Gastrocnemius medialis (tissue), 4 donors: Measurements from ENCODE around the gene SCARF1. TPM values are rescaled to one million over a fixed set of nuclear protein-coding genes. Genes with fewer than 3 reads are reported as not detected.
"Not testable (repeated sequence)": the region's sequence is repeated elsewhere in the genome, so short reads cannot be mapped to it uniquely, and the experiment has no call there.

Experiments
- ATAC-seq, 2 donors: fragments of 150-250 bp; one replicate each; pipeline ENCODE4 v1.9.1; 2016
- DNase-seq, 2 donors: peaks; one replicate each; pipeline ENCODE4 v3.0.0-alpha.2; 2019
- H3K27ac ChIP-seq, 4 donors: fragments of 200-600 bp; sonication (generic); 1 replicate in 1 of 4; 2 replicates in 3 of 4; pipeline ENCODE4 v1.5.1; 2016 to 2018; ENCODE audit warnings: mild to moderate bottlenecking in 2 of 4, moderate library complexity in 1 of 4
- H3K27me3 ChIP-seq, 3 donors: fragments of 200-600 bp; sonication (generic) in 2 of 3; 1 replicate in 1 of 3; 2 replicates in 2 of 3; pipeline versions ENCODE4 v1.5.1 to v1.6.0; 2016 to 2019; ENCODE audit warnings: mild to moderate bottlenecking in 1 of 3, moderate library complexity in 1 of 3
- H3K36me3 ChIP-seq, 2 donors: fragments of 200-600 bp; sonication (generic) in 1 of 2; one replicate each; pipeline ENCODE4 v1.5.1; 2017 to 2018
- H3K4me1 ChIP-seq, 2 donors: fragments of 200-600 bp; sonication (generic) in 1 of 2; one replicate each; pipeline ENCODE4 v1.5.1; 2016 to 2017; ENCODE audit warnings: mild to moderate bottlenecking in 2 of 2
- H3K4me3 ChIP-seq, 4 donors: fragments of 200-600 bp; sonication (generic) in 3 of 4; 1 replicate in 1 of 4; 2 replicates in 3 of 4; pipeline ENCODE4 v1.5.1; 2016 to 2019; ENCODE audit warnings: mild to moderate bottlenecking in 2 of 4
- H3K9me3 ChIP-seq, 3 donors: fragments of 200-600 bp; sonication (generic) in 2 of 3; 1 replicate in 1 of 3; 2 replicates in 2 of 3; pipeline ENCODE4 v1.5.1; 2016 to 2019
- POLR2A ChIP-seq, 2 donors: fragments of 450-650 bp; IDR thresholded peaks; one replicate each; pipeline ENCODE4 v1.6.1; 2017; ENCODE audit warnings: antibody characterized with exemption in 2 of 2, mild to moderate bottlenecking in 2 of 2, moderate library complexity in 2 of 2
- in situ Hi-C, 4 donors: fragments of 200-750 bp; cut with MboI; loops; one replicate each; pipeline versions ENCODE4 v1.15.0 to v1.8.0; 2017; ENCODE audit warnings: low sequenced_read_pairs in 4 of 4
- intact Hi-C: fragments of 100-400 bp; cut with DNase I; formaldehyde crosslinking; loops from one replicate; pipeline ENCODE4 v1.15.1; 2023; ENCODE audit warnings: low total_unique reads
- total RNA-seq, 4 donors: library from RNA; depleted of rRNA; stranded (reverse); fragments of >200 nt; gene quantifications; one replicate each; pipeline versions ENCODE4 v1.1.0 to v1.2.3, GENCODE V29; 2016
- TF ChIP-seq, protein P1 (sequence below), 5 experiments: fragments of 450-650 bp in 3 of 5; fragments of 200-600 bp in 2 of 5; sonication (generic) in 2 of 5; IDR thresholded peaks in 4 of 5; conservative IDR thresholded peaks in 1 of 5; 1 replicate in 4 of 5; 2 replicates in 1 of 5; pipeline ENCODE4 v1.5.1; 2016 to 2019; ENCODE audit warnings: antibody characterized with exemption in 5 of 5, mild to moderate bottlenecking in 3 of 5, moderate library complexity in 3 of 5

Gene SCARF1
- total RNA-seq, 4 donors from 2014 or later, result 4.1 to 15.1 (median 5.7) TPM

DNA sequence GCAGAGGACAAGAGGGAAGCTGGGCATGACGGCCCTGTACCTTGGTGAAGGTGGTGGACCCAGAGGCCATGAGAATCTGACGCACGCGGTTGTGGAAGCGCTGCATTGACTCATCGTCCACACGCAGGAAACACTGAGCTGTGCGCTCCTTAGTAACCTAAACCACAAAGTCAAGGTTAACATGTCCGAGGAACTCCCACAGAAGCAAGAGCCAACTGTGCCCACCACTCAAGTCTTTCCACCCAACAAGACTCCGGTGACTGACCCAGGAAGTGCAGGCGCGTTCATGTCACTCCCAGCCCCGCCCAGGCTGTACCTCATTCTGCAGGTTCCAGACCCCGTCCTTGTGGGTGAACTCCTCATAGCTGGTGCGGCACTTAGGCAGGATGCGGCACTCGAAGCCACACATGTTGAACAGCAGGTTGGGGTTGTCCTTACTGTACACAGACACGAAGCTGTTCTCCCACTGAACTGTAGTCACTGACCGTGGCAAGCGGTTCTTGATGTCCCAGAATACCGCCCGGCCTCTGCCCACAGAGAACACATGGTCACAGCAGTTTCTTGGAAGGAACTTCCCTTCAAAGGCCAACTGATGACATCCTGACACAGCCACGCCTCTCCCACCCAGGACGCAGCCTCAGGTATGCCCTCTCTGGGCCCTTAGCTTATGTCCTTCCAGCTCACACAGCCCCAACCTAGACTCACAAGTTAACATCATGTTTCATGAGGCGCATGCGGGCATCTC is 27.7 kb upstream of the SCARF1 start:
- DNase-seq (peak in 1 of 2 donors; percentile 25), ATAC-seq (no peak)
- Histone ChIP-seq H3K27me3 (no peaks in the 10 kb centered on the region), H3K27ac (peak overlapping the region; percentile 8 to 91 (median 38)), H3K4me1 (peaks cover 13 to 25% of the 10 kb centered on the region in 2 donors), H3K4me3 (no peak overlapping the region), H3K9me3 (no peaks in the 10 kb centered on the region), H3K36me3 (peaks cover 10 to 82% of the 10 kb centered on the region in 2 donors)
- in situ Hi-C loops, result loop anchor here (5.0 to 25.0 kb wide), 4 partner anchors 109 to 364 kb away; partner anchors contain the start of genes DPH1 (in 3 of the 4), OVCA2 (in 3 of the 4) and RTN4RL1 (in 3 of the 4)
- TF ChIP-seq, protein P1, sequence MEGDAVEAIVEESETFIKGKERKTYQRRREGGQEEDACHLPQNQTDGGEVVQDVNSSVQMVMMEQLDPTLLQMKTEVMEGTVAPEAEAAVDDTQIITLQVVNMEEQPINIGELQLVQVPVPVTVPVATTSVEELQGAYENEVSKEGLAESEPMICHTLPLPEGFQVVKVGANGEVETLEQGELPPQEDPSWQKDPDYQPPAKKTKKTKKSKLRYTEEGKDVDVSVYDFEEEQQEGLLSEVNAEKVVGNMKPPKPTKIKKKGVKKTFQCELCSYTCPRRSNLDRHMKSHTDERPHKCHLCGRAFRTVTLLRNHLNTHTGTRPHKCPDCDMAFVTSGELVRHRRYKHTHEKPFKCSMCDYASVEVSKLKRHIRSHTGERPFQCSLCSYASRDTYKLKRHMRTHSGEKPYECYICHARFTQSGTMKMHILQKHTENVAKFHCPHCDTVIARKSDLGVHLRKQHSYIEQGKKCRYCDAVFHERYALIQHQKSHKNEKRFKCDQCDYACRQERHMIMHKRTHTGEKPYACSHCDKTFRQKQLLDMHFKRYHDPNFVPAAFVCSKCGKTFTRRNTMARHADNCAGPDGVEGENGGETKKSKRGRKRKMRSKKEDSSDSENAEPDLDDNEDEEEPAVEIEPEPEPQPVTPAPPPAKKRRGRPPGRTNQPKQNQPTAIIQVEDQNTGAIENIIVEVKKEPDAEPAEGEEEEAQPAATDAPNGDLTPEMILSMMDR (IDR thresholded peaks at IDR 0.05 in 4 of 5, conservative IDR thresholded peaks at IDR 0.05 in 1 of 5), result no peak
- no peak for TF ChIP-seq POLR2A (IDR thresholded peaks at IDR 0.05)
- intact Hi-C loops, result no loop called here

DNA sequence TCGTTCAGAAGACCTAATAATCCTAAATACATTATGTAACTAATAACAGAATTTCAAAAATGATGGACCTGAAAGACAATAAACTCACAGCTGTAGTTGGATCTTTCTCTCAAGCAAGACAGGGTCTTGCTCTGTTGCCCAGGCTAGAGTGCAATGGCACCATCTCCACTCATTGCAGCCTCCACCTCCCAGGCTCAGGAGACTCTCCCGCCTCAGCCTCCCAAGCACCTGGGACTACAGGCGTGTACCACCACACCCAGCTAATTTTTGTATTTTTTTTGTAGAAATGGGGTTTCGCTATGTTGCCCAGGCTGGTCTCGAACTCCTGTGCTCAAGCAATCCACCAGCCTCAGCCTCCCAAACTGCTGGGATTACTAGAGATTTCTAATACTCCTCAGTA is 18.4 kb upstream of the SCARF1 start:
- in situ Hi-C loops, result loop anchor here (10.0 to 25.0 kb wide), 4 partner anchors 123 to 373 kb away; partner anchors contain the start of genes DPH1 (in 3 of the 4), OVCA2 (in 3 of the 4) and RTN4RL1 (in 3 of the 4)
- intact Hi-C loops, H3K4me3 ChIP-seq, H3K9me3 ChIP-seq, ATAC-seq, DNase-seq, H3K4me1 ChIP-seq, H3K27me3 ChIP-seq: not testable (repeated sequence)
- Histone ChIP-seq H3K36me3 (peaks cover 17 to 82% of the 10 kb centered on the region in 2 donors), H3K27ac (peak overlapping the region in 1 of 4 donors; percentile 91)

DNA sequence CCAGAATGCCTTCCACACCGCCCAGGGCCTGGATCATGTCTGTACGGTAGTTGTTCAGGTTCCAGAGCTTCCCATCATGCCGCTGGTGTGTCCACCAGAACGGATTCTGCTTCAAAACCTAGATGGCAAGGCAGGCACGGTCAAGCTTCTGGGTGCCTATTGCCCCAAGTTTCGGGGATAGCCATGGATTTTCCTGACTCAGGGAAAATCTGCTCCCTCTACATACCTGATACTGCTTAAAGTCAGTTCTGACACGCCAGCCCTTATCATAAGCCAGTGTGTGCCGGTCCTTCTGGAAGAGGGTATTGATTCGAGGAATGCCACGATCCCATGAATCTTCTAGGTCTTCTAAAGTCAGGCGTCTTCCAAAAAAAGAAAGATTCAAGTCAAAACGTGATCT is 15.5 kb upstream of the SCARF1 start:
- ATAC-seq (no peak), DNase-seq (no peak)
- Histone ChIP-seq H3K27ac (peak overlapping the region in 2 of 4 donors; percentile 16 to 36), H3K4me3 (no peak overlapping the region), H3K9me3 (no peaks in the 10 kb centered on the region), H3K27me3 (no peaks in the 10 kb centered on the region), H3K36me3 (peaks cover 21 to 92% of the 10 kb centered on the region in 2 donors), H3K4me1 (no peaks in the 10 kb centered on the region)
- intact Hi-C loops (no loop called here), in situ Hi-C loops (loop anchor here (10.0 to 25.0 kb wide), 4 partner anchors 126 to 376 kb away; partner anchors contain the start of genes DPH1 (in 3 of the 4), OVCA2 (in 3 of the 4) and RTN4RL1 (in 3 of the 4))
- TF ChIP-seq, protein P1 (IDR thresholded peaks at IDR 0.05 in 4 of 5, conservative IDR thresholded peaks at IDR 0.05 in 1 of 5), result no peak
- TF ChIP-seq POLR2A (IDR thresholded peaks at IDR 0.05), result no peak

DNA sequence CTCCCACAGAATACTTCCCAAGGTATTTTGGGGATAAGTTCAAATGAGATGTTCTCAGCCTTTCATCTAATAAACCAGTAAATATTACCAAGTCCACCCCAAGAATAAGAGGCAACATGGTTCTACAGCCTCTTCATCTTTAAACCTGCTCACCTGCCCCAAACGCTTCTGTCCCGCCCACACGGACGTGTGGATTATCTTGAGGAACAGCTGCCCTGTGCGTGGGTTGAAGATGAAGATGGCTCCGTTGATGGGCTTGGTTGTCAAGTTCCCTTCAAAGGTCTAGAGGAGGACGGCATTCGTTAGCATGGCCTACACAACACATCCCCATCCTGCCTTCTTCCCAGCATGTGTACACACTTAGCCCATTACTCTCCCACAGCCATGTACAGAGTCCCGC is 12.6 kb upstream of the SCARF1 start:
- no peak for TF ChIP-seq POLR2A (IDR thresholded peaks at IDR 0.05)
- no peak overlapping the region for H3K27ac ChIP-seq
- H3K36me3 ChIP-seq, result peaks cover 27 to 100% of the 10 kb centered on the region in 2 donors
- DNase-seq, result no peak
- no peaks in the 10 kb centered on the region for H3K4me1 ChIP-seq
- H3K27me3 ChIP-seq, result no peaks in the 10 kb centered on the region
- H3K9me3 ChIP-seq, result no peaks in the 10 kb centered on the region
- in situ Hi-C loops (loop anchor here (25.0 kb wide), 3 partner anchors 129 to 379 kb away; partner anchors contain the start of genes DPH1 (in 3 of the 4), OVCA2 (in 3 of the 4) and RTN4RL1 (in 3 of the 4)), intact Hi-C loops (no loop called here)
- no peak overlapping the region for H3K4me3 ChIP-seq
- no peak for ATAC-seq

DNA sequence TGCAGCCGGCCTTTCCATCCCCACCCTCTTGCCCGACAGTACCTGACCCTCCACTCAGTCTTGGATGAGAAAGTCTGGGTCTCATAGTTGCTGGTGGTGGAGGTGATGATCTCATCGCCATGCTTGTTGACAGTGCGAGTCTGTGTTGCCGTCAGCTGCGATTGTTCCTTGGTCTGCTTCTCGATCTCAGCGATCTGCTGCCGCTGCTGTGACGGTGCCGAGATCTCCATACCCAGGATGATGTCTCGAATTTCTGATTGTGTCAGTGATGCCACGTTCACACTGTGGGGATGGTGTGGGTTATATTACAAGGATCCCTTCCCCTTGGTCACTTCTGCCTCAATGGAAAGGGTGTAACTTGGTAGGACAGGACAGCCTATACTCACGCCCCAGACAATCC is 8.2 kb upstream of the SCARF1 start:
- H3K4me3 ChIP-seq, result no peak overlapping the region
- H3K36me3 ChIP-seq, result peaks cover 14 to 86% of the 10 kb centered on the region in 2 donors
- no peak for DNase-seq
- no peaks in the 10 kb centered on the region for H3K27me3 ChIP-seq
- peak overlapping the region in 3 of 4 donors; percentile 30 to 99 (median 95) for H3K27ac ChIP-seq
- intact Hi-C loops (no loop called here), in situ Hi-C loops (loop anchor here (25.0 kb wide), 3 partner anchors 134 to 384 kb away; partner anchors contain the start of genes DPH1 (in 3 of the 4), OVCA2 (in 3 of the 4) and RTN4RL1 (in 3 of the 4))
- peaks cover 10 to 11% of the 10 kb centered on the region in 2 donors for H3K4me1 ChIP-seq
- TF ChIP-seq, protein P1 (IDR thresholded peaks at IDR 0.05 in 4 of 5, conservative IDR thresholded peaks at IDR 0.05 in 1 of 5), result no peak
- no peak for TF ChIP-seq POLR2A (IDR thresholded peaks at IDR 0.05)
- no peaks in the 10 kb centered on the region for H3K9me3 ChIP-seq
- ATAC-seq, result no peak

DNA sequence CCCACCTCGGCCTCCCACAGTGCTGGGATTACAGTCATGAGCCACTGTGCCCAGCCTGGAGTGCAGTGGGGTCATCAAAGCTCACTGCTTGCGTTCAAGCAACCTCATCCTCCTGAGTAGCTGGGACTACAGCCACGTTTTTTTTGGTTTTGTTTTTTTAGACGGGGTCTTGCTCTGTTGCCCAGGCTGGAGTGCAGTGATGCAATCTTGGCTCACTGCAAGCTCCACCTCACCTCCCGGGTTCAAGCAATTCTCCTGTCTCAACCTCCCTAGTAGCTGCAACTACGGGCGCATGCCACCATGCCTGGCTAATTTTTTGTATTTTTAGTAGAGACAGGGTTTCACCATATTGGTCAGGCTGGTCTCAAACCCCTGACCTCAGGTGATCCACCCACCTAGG is 7.3 kb upstream of the SCARF1 start:
- intact Hi-C loops, H3K27me3 ChIP-seq, ATAC-seq, H3K9me3 ChIP-seq, H3K4me3 ChIP-seq, DNase-seq: not testable (repeated sequence)
- in situ Hi-C loops, result loop anchor here (25.0 kb wide), 3 partner anchors 135 to 385 kb away; partner anchors contain the start of genes DPH1 (in 3 of the 4), OVCA2 (in 3 of the 4) and RTN4RL1 (in 3 of the 4)
- H3K4me1 ChIP-seq, result peaks cover 19% of the 10 kb centered on the region in 2 donors
- H3K36me3 ChIP-seq, result peaks cover 14 to 76% of the 10 kb centered on the region in 2 donors
- H3K27ac ChIP-seq, result peak overlapping the region in 3 of 4 donors; percentile 30 to 99 (median 95)
